PC-9 (cell line): ENCODE results near the gene AUTS2.

Experiments used
- CTCF ChIP-seq: fragments of 200-600 bp; sonication (generic); conservative IDR thresholded peaks from 2 replicates; pipeline ENCODE4 v1.6.1; 2017; ENCODE audit warnings: mixed run types, antibody characterized with exemption, mild to moderate bottlenecking, moderate library complexity
- EZH2 ChIP-seq: fragments of 200-600 bp; sonication (generic); IDR thresholded peaks from 2 replicates; pipeline ENCODE4 v1.8.0; 2017; ENCODE audit warnings: antibody characterized with exemption, low read depth

GRCh38 chr7:70589590-70589989, 991.3 kb downstream of the AUTS2 start:
- TF ChIP-seq CTCF, result no peak
- no peak for TF ChIP-seq EZH2
